GM18498 (cell line): ENCODE measurements around the gene AFMID.
"Not testable (repeated sequence)": the region's sequence is repeated elsewhere in the genome, so short reads cannot be mapped to it uniquely, and the experiment has no call there.

Experiments
- ATAC-seq: cut with Tn5 transposase; IDR thresholded peaks from one replicate; pipeline ENCODE4 v1.9.1; 2021; ENCODE audit warnings: mild to moderate bottlenecking, moderate library complexity; ENCODE audit not compliant: unreplicated experiment

The AFMID gene

GRCh38 chr17:78219396-78220150, 32.4 kb downstream of the AFMID start:
- ATAC-seq, result no peak

- ATAC-seq, result no peak
These were observed 35.9 kb downstream of the AFMID start for GRCh38 chr17:78223061-78223460.

- ATAC-seq, result no peak
These were observed 36.6 kb downstream of the AFMID start for GRCh38 chr17:78223765-78224164.

GRCh38 chr17:78224231-78225087, 37.3 kb downstream of the AFMID start:
- no peak for ATAC-seq

- ATAC-seq, result no peak
These were observed 38.1 kb downstream of the AFMID start for GRCh38 chr17:78225088-78225865.

- no peak for ATAC-seq
These were observed 39.0 kb downstream of the AFMID start for GRCh38 chr17:78226055-78226758.

- ATAC-seq, result no peak
These were observed 39.7 kb downstream of the AFMID start for GRCh38 chr17:78226759-78227454.

- ATAC-seq, result no peak
These were observed 40.3 kb downstream of the AFMID start for GRCh38 chr17:78227455-78227916.

GRCh38 chr17:78228176-78228575, 41.0 kb downstream of the AFMID start:
- no peak for ATAC-seq

- no peak for ATAC-seq
These were observed 43.2 kb downstream of the AFMID start for GRCh38 chr17:78230252-78230962.

GRCh38 chr17:78230996-78231935, 44.1 kb downstream of the AFMID start, which contains the start of gene TMEM235:
TMEM235 (plus strand) TSS chr17:78231631; CDS start chr17:78232024, 393 bp downstream.
- ATAC-seq, result no peak

GRCh38 chr17:78231991-78232858, 45.1 kb downstream of the AFMID start:
- no peak for ATAC-seq

- no peak for ATAC-seq
These were observed 45.7 kb downstream of the AFMID start for GRCh38 chr17:78232859-78233173.

GRCh38 chr17:78233678-78234077, 46.5 kb downstream of the AFMID start:
- ATAC-seq, result no peak

GRCh38 chr17:78234261-78234865, 47.2 kb downstream of the AFMID start:
- no peak for ATAC-seq

- not testable (repeated sequence) for ATAC-seq
These were observed 47.9 kb downstream of the AFMID start for GRCh38 chr17:78235022-78235421.

GRCh38 chr17:78235885-78236284, 48.7 kb downstream of the AFMID start:
- no peak for ATAC-seq
